Chondrocyte (in vitro differentiated cells): ENCODE measurements around the gene KYNU. TPM values are rescaled to one million over a fixed set of nuclear protein-coding genes. Genes with fewer than 3 reads are reported as not detected.

ENCODE experiments used
- DNase-seq: peaks from one replicate; pipeline ENCODE4 v3.0.0; 2021; ENCODE audit warnings: mixed read lengths, low spot score
- H3K27ac Mint-ChIP-seq: one replicate; pipeline ENCODE4 v1.8.0; 2021; ENCODE audit warnings: mild to moderate bottlenecking, moderate library complexity, mixed read lengths; ENCODE audit not compliant: unreplicated experiment
- H3K27me3 Mint-ChIP-seq: 2 replicates; pipeline ENCODE4 v1.8.0; 2021; ENCODE audit warnings: low read depth, mixed read lengths
- H3K36me3 Mint-ChIP-seq: 2 replicates; pipeline ENCODE4 v1.8.0; 2021; ENCODE audit warnings: low read depth, mixed read lengths
- H3K4me1 Mint-ChIP-seq: 2 replicates; pipeline ENCODE4 v1.8.0; 2021; ENCODE audit warnings: low read depth, mild to moderate bottlenecking, mixed read lengths
- H3K4me3 Mint-ChIP-seq: one replicate; pipeline ENCODE4 v1.8.0; 2021; ENCODE audit warnings: mild to moderate bottlenecking, moderate library complexity, mixed read lengths; ENCODE audit not compliant: unreplicated experiment
- H3K9me3 Mint-ChIP-seq: 2 replicates; pipeline ENCODE4 v1.8.0; 2021; ENCODE audit warnings: low read depth, mixed read lengths
- CTCF ChIP-seq: fragments of 200-600 bp; sonication (generic); IDR thresholded peaks from 2 replicates; pipeline ENCODE4 v1.5.0; 2021; ENCODE audit warnings: antibody characterized with exemption, mild to moderate bottlenecking, moderate library complexity
- total RNA-seq: library from RNA; stranded (reverse); gene quantifications from 3 replicates; pipeline ENCODE4 v1.2.1, GENCODE V29; 2021

The KYNU gene
- total RNA-seq, 1 donor from 2014 or later, result not detected

GRCh38 chr2:142875652-142876051 lies 1.8 kb upstream of the KYNU start:
- Mint-ChIP-seq H3K4me3 (no peak overlapping the region), H3K27me3 (no peaks in the 10 kb centered on the region), H3K27ac (no peak overlapping the region), H3K36me3 (no peaks in the 10 kb centered on the region), H3K9me3 (no peaks in the 10 kb centered on the region), H3K4me1 (peaks cover 37% of the 10 kb centered on the region)
- no peak for DNase-seq
- no peak for TF ChIP-seq CTCF

GRCh38 chr2:142876423-142876822 lies 1.0 kb upstream of the KYNU start:
- Mint-ChIP-seq H3K27me3 (no peaks in the 10 kb centered on the region), H3K9me3 (no peaks in the 10 kb centered on the region), H3K4me3 (no peak overlapping the region), H3K27ac (no peak overlapping the region), H3K4me1 (peaks cover 43% of the 10 kb centered on the region), H3K36me3 (no peaks in the 10 kb centered on the region)
- peak; percentile 68 for TF ChIP-seq CTCF
- DNase-seq, result no peak

- no peaks in the 10 kb centered on the region for H3K9me3 Mint-ChIP-seq
- DNase-seq, result no peak
- no peak overlapping the region for H3K27ac Mint-ChIP-seq
- H3K27me3 Mint-ChIP-seq, result no peaks in the 10 kb centered on the region
- H3K36me3 Mint-ChIP-seq, result no peaks in the 10 kb centered on the region
- no peak overlapping the region for H3K4me3 Mint-ChIP-seq
- TF ChIP-seq CTCF, result no peak
- peaks cover 36% of the 10 kb centered on the region for H3K4me1 Mint-ChIP-seq
Measured at GRCh38 chr2:142878031-142878678, 691 bp downstream of the KYNU start.

- no peak overlapping the region for H3K4me3 Mint-ChIP-seq
- H3K36me3 Mint-ChIP-seq, result peaks cover 2% of the 10 kb centered on the region
- no peak overlapping the region for H3K27ac Mint-ChIP-seq
- no peaks in the 10 kb centered on the region for H3K27me3 Mint-ChIP-seq
- no peak for TF ChIP-seq CTCF
- peaks cover 27% of the 10 kb centered on the region for H3K4me1 Mint-ChIP-seq
- peaks cover 3% of the 10 kb centered on the region for H3K9me3 Mint-ChIP-seq
- no peak for DNase-seq
Measured at GRCh38 chr2:142879151-142879550, 1.7 kb downstream of the KYNU start.

GRCh38 chr2:142880279-142880678 lies 2.8 kb downstream of the KYNU start:
- H3K4me1 Mint-ChIP-seq, result peaks cover 18% of the 10 kb centered on the region
- H3K4me3 Mint-ChIP-seq, result no peak overlapping the region
- peaks cover 2% of the 10 kb centered on the region for H3K36me3 Mint-ChIP-seq
- H3K9me3 Mint-ChIP-seq, result peaks cover 3% of the 10 kb centered on the region
- no peak for DNase-seq
- TF ChIP-seq CTCF, result no peak
- H3K27ac Mint-ChIP-seq, result no peak overlapping the region
- H3K27me3 Mint-ChIP-seq, result no peaks in the 10 kb centered on the region
